ENCODE data around the gene C17orf50. TPM values are rescaled to one million over a fixed set of nuclear protein-coding genes. Genes with fewer than 3 reads are reported as not detected.
"Not testable (repeated sequence)": the region's sequence is repeated elsewhere in the genome, so short reads cannot be mapped to it uniquely, and the experiment has no call there.

The C17orf50 gene
- total RNA-seq, 1 experiment from 2014 or later, result not detected

- in situ Hi-C loops (cut with HindIII; ENCODE audit: low pct_unique_long_range_greater_than_20kb, low sequenced_read_pairs), result no loop called here
- peak; percentile 84 for DNase-seq (ENCODE audit: low read depth, low spot score)
These were observed 13.1 kb upstream of the C17orf50 start for GRCh38 chr17:35747540-35748017.

GRCh38 chr17:35748341-35748841 is 12.3 kb upstream of the C17orf50 start:
- in situ Hi-C loops (cut with HindIII; ENCODE audit: low pct_unique_long_range_greater_than_20kb, low sequenced_read_pairs), result no loop called here
- no peak for DNase-seq (ENCODE audit: low read depth, low spot score)

GRCh38 chr17:35748979-35749378 is 11.7 kb upstream of the C17orf50 start:
- in situ Hi-C loops (cut with HindIII; ENCODE audit: low pct_unique_long_range_greater_than_20kb, low sequenced_read_pairs), result no loop called here
- DNase-seq (ENCODE audit: low read depth, low spot score), result no peak

GRCh38 chr17:35749560-35750412 is 10.9 kb upstream of the C17orf50 start:
- no peak for DNase-seq (ENCODE audit: low read depth, low spot score)
- in situ Hi-C loops (cut with HindIII; ENCODE audit: low pct_unique_long_range_greater_than_20kb, low sequenced_read_pairs), result no loop called here

- in situ Hi-C loops (cut with HindIII; ENCODE audit: low pct_unique_long_range_greater_than_20kb, low sequenced_read_pairs), result no loop called here
These were observed 9.9 kb upstream of the C17orf50 start for GRCh38 chr17:35750526-35751395.

GRCh38 chr17:35751541-35751940 is 9.1 kb upstream of the C17orf50 start:
- in situ Hi-C loops (cut with HindIII; ENCODE audit: low pct_unique_long_range_greater_than_20kb, low sequenced_read_pairs); DNase-seq (ENCODE audit: low read depth, low spot score): not testable (repeated sequence)

More at GRCh38 chr17:35750526-35751395, 9.9 kb upstream of the C17orf50 start:
- no peak for DNase-seq (ENCODE audit: low read depth, low spot score)

- no peak for DNase-seq (ENCODE audit: low read depth, low spot score)
- in situ Hi-C loops (cut with HindIII; ENCODE audit: low pct_unique_long_range_greater_than_20kb, low sequenced_read_pairs), result no loop called here
These were observed 8.2 kb upstream of the C17orf50 start for GRCh38 chr17:35752471-35752870.

- DNase-seq (ENCODE audit: low read depth, low spot score), result no peak
- in situ Hi-C loops (cut with HindIII; ENCODE audit: low pct_unique_long_range_greater_than_20kb, low sequenced_read_pairs), result no loop called here
These were observed 7.5 kb upstream of the C17orf50 start, which contains the start of gene GAS2L2 for GRCh38 chr17:35752945-35753764. GAS2L2 (minus strand) TSS chr17:35753239; CDS start chr17:35752850, 389 bp downstream.

GRCh38 chr17:35757243-35757642 is 3.4 kb upstream of the C17orf50 start:
- no peak for DNase-seq (ENCODE audit: low read depth, low spot score)
- in situ Hi-C loops (cut with HindIII; ENCODE audit: low pct_unique_long_range_greater_than_20kb, low sequenced_read_pairs), result no loop called here

- no peak for DNase-seq (ENCODE audit: low read depth, low spot score)
- in situ Hi-C loops (cut with HindIII; ENCODE audit: low pct_unique_long_range_greater_than_20kb, low sequenced_read_pairs), result no loop called here
These were observed 914 bp downstream of the C17orf50 start for GRCh38 chr17:35761601-35762000.

GRCh38 chr17:35763767-35764122 is 3.1 kb downstream of the C17orf50 start:
- in situ Hi-C loops (cut with HindIII; ENCODE audit: low pct_unique_long_range_greater_than_20kb, low sequenced_read_pairs), result no loop called here
- no peak for DNase-seq (ENCODE audit: low read depth, low spot score)

GRCh38 chr17:35764123-35764991 is 3.7 kb downstream of the C17orf50 start:
- peak; percentile 88 for DNase-seq (ENCODE audit: low read depth, low spot score)
- in situ Hi-C loops (cut with HindIII; ENCODE audit: low pct_unique_long_range_greater_than_20kb, low sequenced_read_pairs), result no loop called here

GRCh38 chr17:35765086-35765710 is 4.5 kb downstream of the C17orf50 start:
- DNase-seq (ENCODE audit: low read depth, low spot score), result no peak

GRCh38 chr17:35765756-35766488 is 5.2 kb downstream of the C17orf50 start:
- DNase-seq (ENCODE audit: low read depth, low spot score), result no peak
- in situ Hi-C loops (cut with HindIII; ENCODE audit: low pct_unique_long_range_greater_than_20kb, low sequenced_read_pairs), result no loop called here

More at GRCh38 chr17:35765086-35765710, 4.5 kb downstream of the C17orf50 start:
- in situ Hi-C loops (cut with HindIII; ENCODE audit: low pct_unique_long_range_greater_than_20kb, low sequenced_read_pairs), result no loop called here

GRCh38 chr17:35766489-35766877 is 5.8 kb downstream of the C17orf50 start:
- in situ Hi-C loops (cut with HindIII; ENCODE audit: low pct_unique_long_range_greater_than_20kb, low sequenced_read_pairs), result no loop called here
- no peak for DNase-seq (ENCODE audit: low read depth, low spot score)
